Prostate gland (tissue), 2 donors: ENCODE data around the gene GSTM2. TPM values are rescaled to one million over a fixed set of nuclear protein-coding genes. Genes with fewer than 3 reads are reported as not detected.

Source experiments
- DNase-seq: peaks from one replicate; pipeline ENCODE4 v3.0.0-alpha.2; 2019; ENCODE audit warnings: low spot score
- H3K27ac ChIP-seq, 2 donors: fragments of 200-600 bp; sonication (generic); 2 replicates each; pipeline ENCODE4 v1.5.1; 2017 to 2019
- H3K27me3 ChIP-seq: fragments of 200-600 bp; sonication (generic); replicated peaks from 2 replicates; pipeline ENCODE4 v1.5.1; 2019; ENCODE audit not compliant: insufficient read depth
- H3K36me3 ChIP-seq, 2 donors: fragments of 200-600 bp; sonication (generic); 1 replicate in 1 of 2; 2 replicates in 1 of 2; pipeline versions ENCODE4 v1.5.1 to v1.8.1; 2017 to 2019
- H3K4me1 ChIP-seq: fragments of 200-600 bp; sonication (generic); replicated peaks from 2 replicates; pipeline ENCODE4 v1.5.1; 2019
- H3K4me3 ChIP-seq, 2 donors: fragments of 200-600 bp; sonication (generic); 2 replicates each; pipeline ENCODE4 v1.5.1; 2017 to 2019
- H3K9me3 ChIP-seq: fragments of 200-600 bp; sonication (generic); 2 replicates; pipeline ENCODE4 v1.5.1; 2017
- POLR2A ChIP-seq: fragments of 450-650 bp; IDR thresholded peaks from one replicate; pipeline ENCODE4 v1.6.1; 2016; ENCODE audit warnings: antibody characterized with exemption, mild to moderate bottlenecking
- POLR2AphosphoS5 ChIP-seq: sonication (generic); formaldehyde crosslinking; IDR thresholded peaks from one replicate; pipeline ENCODE4 v1.6.1; 2017; ENCODE audit warnings: antibody characterized with exemption
- WGBS: methylation state at CpG from one replicate; pipeline ENCODE4 v1.1.5; 2018; 5-methylcytosine and 5-hydroxymethylcytosine counted together
- intact Hi-C: fragments of 100-400 bp; cut with DNase I; formaldehyde crosslinking; loops from one replicate; pipeline ENCODE4 v1.14.2; 2022
- total RNA-seq, 2 donors: library from RNA; depleted of rRNA; stranded (reverse); fragments of >200 nt; gene quantifications; one replicate each; pipeline ENCODE4 v1.1.0, GENCODE V29; 2016
- TF ChIP-seq, protein P1 (sequence below), 4 experiments: fragments of 200-600 bp in 2 of 4; fragments of 450-650 bp in 2 of 4; sonication (generic) in 2 of 4; IDR thresholded peaks; 1 replicate in 3 of 4; 2 replicates in 1 of 4; pipeline ENCODE4 v1.5.1; 2016 to 2019; ENCODE audit warnings: antibody characterized with exemption in 4 of 4, mild to moderate bottlenecking in 2 of 4, moderate library complexity in 2 of 4

The GSTM2 gene
- total RNA-seq, 2 donors from 2014 or later, result 47.5 to 79.5 TPM

DNA sequence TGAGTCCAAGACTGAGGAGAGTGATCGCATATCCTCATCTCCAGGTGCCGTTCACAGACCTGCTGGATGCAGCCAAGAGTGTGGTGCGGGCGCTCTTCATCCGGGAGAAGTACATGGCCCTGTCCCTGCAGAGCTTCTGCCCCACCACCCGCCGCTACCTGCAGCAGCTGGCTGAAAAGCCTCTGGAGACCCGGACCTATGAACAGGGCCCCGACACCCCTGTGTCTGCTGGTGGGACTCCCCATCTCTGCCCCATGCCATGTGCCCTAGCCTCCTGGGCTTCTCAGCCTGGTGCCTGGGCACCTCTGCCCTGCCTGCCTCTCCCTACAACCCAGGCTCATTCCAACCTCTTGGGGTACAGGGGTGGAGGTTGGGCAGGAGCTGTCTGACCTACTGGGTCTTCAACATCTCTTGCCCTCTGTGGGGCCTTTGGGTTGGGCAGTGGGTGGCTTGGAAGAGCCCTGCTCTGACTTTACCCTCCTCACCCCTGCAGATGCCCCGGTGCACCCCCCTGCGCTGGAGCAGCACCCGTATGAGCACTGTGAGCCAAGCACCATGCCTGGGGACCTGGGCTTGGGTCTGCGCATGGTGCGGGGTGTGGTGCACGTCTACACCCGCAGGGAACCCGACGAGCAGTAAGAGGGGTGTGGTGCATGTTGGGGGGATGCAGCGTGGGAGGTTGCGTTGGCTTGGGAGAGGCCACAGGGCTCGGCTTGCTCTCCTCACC, 41.0 kb upstream of the GSTM2 start:
- H3K4me1 ChIP-seq, result no peaks in the 10 kb centered on the region
- no peaks in the 10 kb centered on the region for H3K9me3 ChIP-seq
- no peaks in the 10 kb centered on the region for H3K36me3 ChIP-seq
- TF ChIP-seq POLR2AphosphoS5 (no peak), POLR2A (no peak)
- TF ChIP-seq, protein P1, sequence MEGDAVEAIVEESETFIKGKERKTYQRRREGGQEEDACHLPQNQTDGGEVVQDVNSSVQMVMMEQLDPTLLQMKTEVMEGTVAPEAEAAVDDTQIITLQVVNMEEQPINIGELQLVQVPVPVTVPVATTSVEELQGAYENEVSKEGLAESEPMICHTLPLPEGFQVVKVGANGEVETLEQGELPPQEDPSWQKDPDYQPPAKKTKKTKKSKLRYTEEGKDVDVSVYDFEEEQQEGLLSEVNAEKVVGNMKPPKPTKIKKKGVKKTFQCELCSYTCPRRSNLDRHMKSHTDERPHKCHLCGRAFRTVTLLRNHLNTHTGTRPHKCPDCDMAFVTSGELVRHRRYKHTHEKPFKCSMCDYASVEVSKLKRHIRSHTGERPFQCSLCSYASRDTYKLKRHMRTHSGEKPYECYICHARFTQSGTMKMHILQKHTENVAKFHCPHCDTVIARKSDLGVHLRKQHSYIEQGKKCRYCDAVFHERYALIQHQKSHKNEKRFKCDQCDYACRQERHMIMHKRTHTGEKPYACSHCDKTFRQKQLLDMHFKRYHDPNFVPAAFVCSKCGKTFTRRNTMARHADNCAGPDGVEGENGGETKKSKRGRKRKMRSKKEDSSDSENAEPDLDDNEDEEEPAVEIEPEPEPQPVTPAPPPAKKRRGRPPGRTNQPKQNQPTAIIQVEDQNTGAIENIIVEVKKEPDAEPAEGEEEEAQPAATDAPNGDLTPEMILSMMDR (IDR thresholded peaks at IDR 0.05), result no peak
- no peaks in the 10 kb centered on the region for H3K27me3 ChIP-seq
- 94% methylated on average over 21 of the region's 21 CpGs for WGBS
- H3K4me3 ChIP-seq, result no peak overlapping the region
- no peak overlapping the region for H3K27ac ChIP-seq
- DNase-seq, result no peak
- intact Hi-C loops, result no loop called here

DNA sequence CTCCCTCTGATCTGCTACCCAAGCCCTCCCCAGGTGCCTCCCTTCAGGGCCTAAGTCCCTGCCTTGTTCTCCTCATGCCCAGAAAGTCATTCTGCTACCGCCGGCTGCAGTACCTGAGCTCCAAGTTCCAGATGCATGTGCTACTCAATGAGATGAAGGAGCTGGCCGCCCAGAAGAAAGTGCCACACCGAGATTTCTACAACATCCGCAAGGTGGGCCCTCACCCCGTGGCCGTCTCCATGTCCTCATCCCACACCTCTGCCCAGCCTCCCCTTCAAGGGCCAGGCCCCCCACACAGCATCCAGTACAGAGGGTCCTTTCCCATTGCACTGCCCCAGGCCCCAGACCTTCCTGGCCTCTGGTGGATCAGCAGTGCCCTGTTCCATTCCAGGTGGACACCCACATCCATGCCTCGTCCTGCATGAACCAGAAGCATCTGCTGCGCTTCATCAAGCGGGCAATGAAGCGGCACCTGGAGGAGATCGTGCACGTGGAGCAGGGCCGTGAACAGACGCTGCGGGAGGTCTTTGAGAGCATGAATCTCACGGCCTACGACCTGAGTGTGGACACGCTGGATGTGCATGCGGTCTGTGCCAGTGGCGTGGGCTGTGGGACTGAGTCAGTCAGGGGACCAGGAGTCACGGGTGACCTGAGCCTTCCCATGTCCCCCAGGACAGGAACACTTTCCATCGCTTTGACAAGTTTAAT, 40.0 kb upstream of the GSTM2 start:
- Histone ChIP-seq H3K27me3 (no peaks in the 10 kb centered on the region), H3K4me3 (no peak overlapping the region), H3K36me3 (no peaks in the 10 kb centered on the region), H3K4me1 (peaks cover 10% of the 10 kb centered on the region), H3K9me3 (no peaks in the 10 kb centered on the region), H3K27ac (no peak overlapping the region)
- no peak for TF ChIP-seq POLR2A
- WGBS, result 87% methylated on average over 23 of the region's 23 CpGs
- intact Hi-C loops, result no loop called here
- no peak for DNase-seq

DNA sequence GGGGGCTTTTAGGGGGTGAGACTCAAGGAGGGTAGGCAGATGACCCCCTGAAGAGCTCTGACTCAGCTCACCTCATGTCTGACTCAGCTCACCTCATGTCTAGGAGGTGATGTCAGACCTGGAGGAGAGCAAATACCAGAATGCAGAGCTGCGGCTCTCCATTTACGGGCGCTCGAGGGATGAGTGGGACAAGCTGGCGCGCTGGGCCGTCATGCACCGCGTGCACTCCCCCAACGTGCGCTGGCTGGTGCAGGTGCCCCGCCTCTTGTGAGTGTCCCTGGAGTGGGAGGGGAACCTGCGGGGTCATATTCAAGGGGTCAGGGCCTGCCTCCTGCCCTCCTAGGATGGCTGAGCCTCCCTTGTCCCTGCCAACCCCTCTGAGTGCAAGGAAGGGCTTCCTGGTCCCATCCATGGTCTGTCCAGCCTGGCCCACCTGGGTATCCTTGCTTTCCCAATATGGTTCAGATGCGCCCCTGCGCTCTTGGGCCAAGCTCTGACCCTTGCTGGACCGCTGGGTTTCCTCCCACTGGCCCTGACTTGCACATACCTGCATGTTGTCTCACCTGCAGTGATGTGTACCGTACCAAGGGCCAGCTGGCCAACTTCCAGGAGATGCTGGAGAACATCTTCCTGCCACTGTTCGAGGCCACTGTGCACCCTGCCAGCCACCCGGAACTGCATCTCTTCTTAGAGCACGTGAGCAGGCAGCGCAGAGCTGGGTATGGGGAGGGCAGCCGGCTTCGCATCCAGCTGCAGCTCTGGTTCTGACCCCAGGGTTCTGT, 39.1 kb upstream of the GSTM2 start:
- no peak overlapping the region for H3K27ac ChIP-seq
- H3K4me1 ChIP-seq, result peaks cover 14% of the 10 kb centered on the region
- TF ChIP-seq POLR2AphosphoS5 (no peak), POLR2A (no peak)
- TF ChIP-seq, protein P1 (IDR thresholded peaks at IDR 0.05), result no peak
- no peak overlapping the region for H3K4me3 ChIP-seq
- peak; percentile 6 for DNase-seq
- 78% methylated on average over 18 of the region's 23 CpGs for WGBS
- H3K36me3 ChIP-seq, result no peaks in the 10 kb centered on the region
- intact Hi-C loops, result no loop called here
- H3K27me3 ChIP-seq, result no peaks in the 10 kb centered on the region
- no peaks in the 10 kb centered on the region for H3K9me3 ChIP-seq

DNA sequence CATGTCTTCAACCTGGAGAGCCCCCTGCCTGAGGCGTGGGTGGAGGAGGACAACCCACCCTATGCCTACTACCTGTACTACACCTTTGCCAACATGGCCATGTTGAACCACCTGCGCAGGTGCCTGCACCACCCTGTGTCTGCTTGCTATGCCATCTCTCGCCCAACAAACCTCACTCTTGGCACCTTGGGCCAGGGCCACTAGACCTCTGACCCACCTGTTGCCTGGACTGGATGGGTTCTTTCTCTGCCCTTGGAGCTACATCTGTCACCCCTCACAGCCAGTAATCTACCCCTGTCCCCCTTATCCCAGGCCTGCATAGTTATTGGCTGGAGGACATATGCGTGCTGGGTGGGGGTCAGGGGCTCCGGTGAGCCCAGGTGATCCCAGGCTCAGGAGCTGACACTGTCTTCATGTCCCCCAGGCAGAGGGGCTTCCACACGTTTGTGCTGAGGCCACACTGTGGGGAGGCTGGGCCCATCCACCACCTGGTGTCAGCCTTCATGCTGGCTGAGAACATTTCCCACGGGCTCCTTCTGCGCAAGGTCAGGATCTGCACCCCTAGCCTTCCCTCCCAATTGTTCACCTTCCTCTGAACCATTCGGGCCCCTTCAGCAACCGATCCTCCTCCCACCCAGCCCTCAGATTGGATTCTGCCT, 38.4 kb upstream of the GSTM2 start:
- H3K9me3 ChIP-seq, result no peaks in the 10 kb centered on the region
- H3K4me3 ChIP-seq, result no peak overlapping the region
- no peaks in the 10 kb centered on the region for H3K36me3 ChIP-seq
- TF ChIP-seq POLR2A (no peak), POLR2AphosphoS5 (no peak)
- TF ChIP-seq, protein P1 (IDR thresholded peaks at IDR 0.05), result no peak
- intact Hi-C loops, result loop anchor here (5.0 kb wide), 1 partner anchor 82 kb away; the partner anchor contains the start of gene GNAI3
- H3K27ac ChIP-seq, result no peak overlapping the region
- DNase-seq, result peak; percentile 2
- peaks cover 14% of the 10 kb centered on the region for H3K4me1 ChIP-seq
- WGBS, result 84% methylated on average over 10 of the region's 10 CpGs
- H3K27me3 ChIP-seq, result no peaks in the 10 kb centered on the region
